NCI-H2196 (cell line): ENCODE measurements around the gene SCRN1.
"Not testable (repeated sequence)": the region's sequence is repeated elsewhere in the genome, so short reads cannot be mapped to it uniquely, and the experiment has no call there.

Source experiments
- DNase-seq: peaks from one replicate; lab custom pipeline; 2025; ENCODE audit not compliant: unreplicated experiment; lab: John Stamatoyannopoulos, UW

SCRN1 gene

GRCh38 chr7:29970158-29970557, 19.4 kb downstream of the SCRN1 start:
- no peak for DNase-seq

GRCh38 chr7:29969738-29970137, 19.9 kb downstream of the SCRN1 start:
- DNase-seq: no peak

GRCh38 chr7:29968683-29969395, 20.8 kb downstream of the SCRN1 start:
- no peak for DNase-seq

GRCh38 chr7:29965030-29965429, 24.6 kb downstream of the SCRN1 start:
- no peak for DNase-seq

GRCh38 chr7:29962035-29962434, 27.6 kb downstream of the SCRN1 start:
- DNase-seq: no peak

- DNase-seq: not testable (repeated sequence)
Observed at GRCh38 chr7:29961611-29962010, 28.0 kb downstream of the SCRN1 start.

GRCh38 chr7:29958667-29959358, 30.8 kb downstream of the SCRN1 start:
- no peak for DNase-seq

GRCh38 chr7:29957521-29958310, 31.9 kb downstream of the SCRN1 start:
- DNase-seq: no peak

GRCh38 chr7:29956487-29956836, 33.1 kb downstream of the SCRN1 start:
- DNase-seq: no peak

GRCh38 chr7:29955799-29956486, 33.7 kb downstream of the SCRN1 start:
- no peak for DNase-seq

GRCh38 chr7:29955075-29955792, 34.4 kb downstream of the SCRN1 start:
- DNase-seq: no peak

GRCh38 chr7:29953726-29954347, 35.8 kb downstream of the SCRN1 start:
- DNase-seq: no peak

- no peak for DNase-seq
Observed at GRCh38 chr7:29951206-29951605, 38.4 kb downstream of the SCRN1 start.

- no peak for DNase-seq
Observed at GRCh38 chr7:29950480-29950879, 39.1 kb downstream of the SCRN1 start.

GRCh38 chr7:29948587-29948986, 41.0 kb downstream of the SCRN1 start:
- no peak for DNase-seq

GRCh38 chr7:29946428-29947186, 43.0 kb downstream of the SCRN1 start:
- DNase-seq: no peak

- no peak for DNase-seq
Observed at GRCh38 chr7:29945259-29945809, 44.3 kb downstream of the SCRN1 start.

GRCh38 chr7:29940199-29940598, 49.4 kb downstream of the SCRN1 start:
- no peak for DNase-seq

GRCh38 chr7:29937132-29937531, 52.5 kb downstream of the SCRN1 start:
- no peak for DNase-seq
